ENCODE results near the gene GABRB3.

GABRB3 gene

DNA sequence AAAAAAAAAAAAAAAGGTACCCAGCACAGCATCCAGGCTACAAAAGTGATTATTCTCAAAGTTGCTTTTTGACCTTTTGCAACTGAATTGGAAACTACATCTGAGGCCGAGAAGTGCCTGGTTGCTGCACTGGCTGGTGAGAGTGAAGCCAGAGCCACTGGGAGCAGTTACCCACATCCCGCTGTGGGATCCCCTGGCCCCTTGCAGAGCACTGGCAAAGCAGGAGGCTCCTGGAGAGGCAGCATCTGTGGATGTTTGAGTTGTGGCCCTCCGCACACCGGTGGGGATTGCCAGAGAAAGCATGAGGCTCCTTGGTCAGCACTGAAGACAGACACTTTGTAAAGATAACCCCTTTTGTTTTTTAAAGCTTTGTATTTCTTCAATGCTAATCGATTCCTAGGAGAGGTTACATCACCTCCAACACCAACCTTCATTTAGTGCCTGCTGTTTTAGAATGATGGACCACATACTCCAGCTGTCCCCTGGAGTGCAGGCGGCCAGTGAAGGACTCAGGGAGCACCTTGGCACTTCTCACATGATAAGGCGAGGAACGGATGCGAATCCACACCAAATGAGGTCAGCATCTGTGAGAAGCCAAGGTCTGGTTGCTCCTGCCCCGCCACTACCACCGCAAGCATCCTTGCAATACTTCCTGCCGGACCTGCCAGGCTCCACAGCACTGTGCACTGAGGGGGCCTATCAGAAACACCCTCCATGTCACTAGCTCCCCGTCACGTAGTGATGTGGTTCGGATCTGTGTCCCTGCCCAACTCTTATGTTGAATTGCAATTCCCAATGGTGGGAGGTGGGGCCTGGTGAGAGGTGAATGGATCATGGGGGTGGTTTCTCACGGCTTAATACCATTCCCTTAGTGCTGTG lies 256.5 kb downstream of the GABRB3 start:
- no peak for TF ChIP-seq CTCF (IDR thresholded peaks at IDR 0.05; ENCODE audit: insufficient read depth, low read length, poor library complexity, severe bottlenecking)
- DNase-seq (ENCODE audit: extremely low read depth, insufficient read length): no peak
- no peak overlapping the region for H3K4me3 ChIP-seq (replicated peaks; ENCODE audit: low read depth, low read length)
- H3K27me3 ChIP-seq (replicated peaks; ENCODE audit: control insufficient read depth, insufficient read depth, low read length): no peaks in the 10 kb centered on the region
- H3K36me3 ChIP-seq (ENCODE audit: control insufficient read depth, insufficient read depth, low read length): no peaks in the 10 kb centered on the region

DNA sequence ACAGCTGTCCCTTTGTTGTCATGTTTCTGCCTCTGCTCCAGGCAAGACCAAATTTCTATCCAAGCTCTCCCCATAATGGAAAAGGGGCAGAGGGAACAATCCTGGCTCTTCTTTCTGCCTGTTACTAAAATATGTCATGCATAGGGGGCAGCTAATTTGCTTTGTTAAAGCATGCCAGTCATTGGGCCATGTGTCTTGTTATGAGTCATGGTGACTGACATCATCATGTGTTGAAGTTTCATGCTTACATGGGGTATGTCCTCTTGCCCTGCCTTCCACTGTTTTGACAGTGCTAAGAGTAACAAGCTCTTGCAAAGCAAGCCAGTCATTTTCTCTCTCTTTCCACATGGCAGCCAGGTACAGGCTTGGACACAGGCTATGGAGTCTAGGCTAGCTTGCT lies 268.9 kb downstream of the GABRB3 start:
- Histone ChIP-seq H3K4me3 (replicated peaks; ENCODE audit: low read depth, low read length) (no peak overlapping the region), H3K27me3 (replicated peaks; ENCODE audit: control insufficient read depth, insufficient read depth, low read length) (no peaks in the 10 kb centered on the region), H3K36me3 (ENCODE audit: control insufficient read depth, insufficient read depth, low read length) (no peaks in the 10 kb centered on the region)
- TF ChIP-seq CTCF (IDR thresholded peaks at IDR 0.05; ENCODE audit: insufficient read depth, low read length, poor library complexity, severe bottlenecking): no peak
- DNase-seq (ENCODE audit: extremely low read depth, insufficient read length): no peak

All from GM06990 (cell line).